Measurements from ENCODE around the gene DCST1. TPM values are rescaled to one million over a fixed set of nuclear protein-coding genes. Genes with fewer than 3 reads are reported as not detected.

Gene DCST1
- total RNA-seq, 2 donors from 2014 or later: not detected

DNA sequence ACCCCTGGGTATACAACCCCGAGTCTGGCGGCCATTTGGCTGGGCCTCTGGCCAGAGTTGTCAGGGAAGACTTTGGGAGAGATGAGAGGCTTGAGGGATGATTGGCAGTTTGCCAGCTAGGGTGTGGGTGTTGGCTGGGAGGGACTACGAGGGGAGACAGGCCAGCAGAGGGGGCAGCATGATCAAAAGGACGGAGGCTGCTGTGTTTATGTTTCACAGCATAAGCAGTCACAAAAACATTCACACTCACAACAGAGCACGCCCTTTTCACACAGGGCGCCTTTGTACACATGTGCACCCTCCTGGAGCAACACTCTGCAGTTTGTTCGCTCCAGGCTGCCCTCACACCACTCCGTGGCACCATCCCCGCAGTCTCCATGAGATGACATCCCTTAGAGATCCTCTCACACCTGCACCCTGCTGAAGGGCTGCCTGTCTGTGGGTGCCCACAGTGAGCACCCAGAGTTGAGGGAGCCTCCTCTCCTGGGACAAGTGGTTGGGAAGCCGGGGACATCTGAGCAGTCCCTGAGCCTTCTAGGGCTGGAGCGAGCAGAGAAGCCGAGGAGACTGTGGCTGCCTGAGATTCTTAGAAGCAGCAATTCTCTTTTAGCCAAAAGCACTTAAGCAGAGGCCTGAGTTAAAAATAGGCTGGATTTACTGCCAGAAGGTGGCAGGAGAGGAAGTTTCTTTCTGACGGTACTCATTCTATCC, 60.4 kb downstream of the DCST1 start:
- H3K4me1 Mint-ChIP-seq: no peaks in the 10 kb centered on the region
- peak; percentile 32 for ATAC-seq (replicated peaks)
- no peaks in the 10 kb centered on the region for H3K36me3 Mint-ChIP-seq (ENCODE audit: low read depth)
- peaks cover 5% of the 10 kb centered on the region for H3K27me3 Mint-ChIP-seq
- H3K9me3 Mint-ChIP-seq: no peaks in the 10 kb centered on the region
- no peak overlapping the region for H3K4me3 Mint-ChIP-seq
- H3K27ac Mint-ChIP-seq: no peak overlapping the region

DNA sequence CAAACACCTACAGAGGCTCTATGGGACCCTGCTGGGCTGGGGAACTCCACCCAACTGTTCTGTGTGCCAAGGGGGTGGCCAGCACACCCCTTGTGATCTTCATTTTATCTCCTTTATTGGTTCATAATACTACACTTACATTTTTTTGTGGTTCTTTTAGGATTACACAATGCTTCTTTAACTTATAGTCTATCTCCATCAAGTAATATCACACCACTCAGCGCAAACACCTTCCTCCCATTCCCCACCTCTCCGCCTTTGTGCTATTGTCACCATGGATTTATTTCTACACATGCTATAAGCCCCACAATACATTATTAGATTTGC, 61.0 kb downstream of the DCST1 start:
- no peak for ATAC-seq (replicated peaks)
- Mint-ChIP-seq H3K9me3 (no peaks in the 10 kb centered on the region), H3K27ac (no peak overlapping the region), H3K36me3 (ENCODE audit: low read depth) (no peaks in the 10 kb centered on the region), H3K4me3 (no peak overlapping the region), H3K4me1 (no peaks in the 10 kb centered on the region), H3K27me3 (peaks cover 5% of the 10 kb centered on the region)

DNA sequence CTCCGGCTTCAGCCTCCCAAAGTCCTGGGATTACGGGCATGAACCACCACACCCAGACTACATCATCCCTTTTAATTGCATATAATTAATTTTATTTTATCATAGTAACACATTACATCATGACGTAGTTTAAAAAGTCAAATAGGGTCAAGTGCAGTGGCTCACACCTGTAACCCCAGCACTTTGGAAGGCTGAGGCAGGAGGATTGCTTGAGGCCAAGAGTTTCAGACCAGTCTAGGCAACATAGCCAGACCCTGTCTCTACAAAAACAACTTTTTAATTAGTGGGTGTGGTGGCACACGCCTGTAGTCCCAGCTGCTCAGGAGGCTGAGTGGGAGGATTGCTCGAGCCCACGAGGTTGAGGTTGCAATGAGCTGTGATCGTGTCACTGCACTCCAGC, 65.7 kb downstream of the DCST1 start:
- no peak overlapping the region for H3K4me3 Mint-ChIP-seq
- peaks cover 5% of the 10 kb centered on the region for H3K27me3 Mint-ChIP-seq
- no peak overlapping the region for H3K27ac Mint-ChIP-seq
- H3K4me1 Mint-ChIP-seq: no peaks in the 10 kb centered on the region
- no peaks in the 10 kb centered on the region for H3K9me3 Mint-ChIP-seq
- no peak for ATAC-seq (replicated peaks)
- H3K36me3 Mint-ChIP-seq (ENCODE audit: low read depth): no peaks in the 10 kb centered on the region

Other genes with a start within 250 kb of the DCST1 start
- under 1 TPM; 0.11 to 0.37 TPM for gene KCNN3, start 163.5 kb upstream of the DCST1 start, total RNA-seq
- gene PMVK, start 97.1 kb upstream of the DCST1 start, total RNA-seq: 10 to 100 TPM; 38.6 to 66.9 TPM
- 100 to 1,000 TPM in 1 of 2 donors, 10 to 100 TPM in 1; 61.9 to 118 TPM for gene PBXIP1, start 77.7 kb upstream of the DCST1 start, total RNA-seq
- 10 to 100 TPM; 35.6 to 39.2 TPM for gene PYGO2, start 72.0 kb upstream of the DCST1 start, total RNA-seq
- 10 to 100 TPM; 60.9 to 62.0 TPM for gene SHC1, start 63.1 kb upstream of the DCST1 start, total RNA-seq
- gene CKS1B, start 59.1 kb upstream of the DCST1 start, total RNA-seq: 100 to 1,000 TPM; 162 to 188 TPM
- 10 to 100 TPM; 34.6 to 68.3 TPM for gene FLAD1, start 50.5 kb upstream of the DCST1 start, total RNA-seq
- gene LENEP, start 40.2 kb upstream of the DCST1 start, total RNA-seq: under 1 TPM; 0.77 to 0.97 TPM
- gene ZBTB7B, start 31.0 kb upstream of the DCST1 start, total RNA-seq: 100 to 1,000 TPM in 1 of 2 donors, 10 to 100 TPM in 1; 94.5 to 140 TPM
- 1 to 10 TPM in 1 of 2 donors, under 1 TPM in 1; 0.67 to 2.2 TPM for gene DCST2, start within 50 bp of the DCST1 start, total RNA-seq
- 10 to 100 TPM; 53.2 to 86.6 TPM for gene ADAM15, start 17.5 kb downstream of the DCST1 start, total RNA-seq
- gene EFNA4, start 29.9 kb downstream of the DCST1 start, total RNA-seq: 1 to 10 TPM; 4.6 to 7.0 TPM
- 10 to 100 TPM in 1 of 2 donors, 1 to 10 TPM in 1; 4.1 to 10.8 TPM for gene EFNA3, start 45.0 kb downstream of the DCST1 start, total RNA-seq
- gene EFNA1, start 94.1 kb downstream of the DCST1 start, total RNA-seq: under 1 TPM in 1 of 2 donors, not detected in 1; 0.48 TPM
- 10 to 100 TPM; 42.8 to 47.3 TPM for gene SLC50A1, start 102.0 kb downstream of the DCST1 start, total RNA-seq
- 10 to 100 TPM; 29.4 to 40.6 TPM for gene DPM3, start 106.7 kb downstream of the DCST1 start, total RNA-seq
- 100 to 1,000 TPM; 108 to 166 TPM for gene KRTCAP2, start 139.5 kb downstream of the DCST1 start, total RNA-seq
- 10 to 100 TPM; 10.6 to 16.6 TPM for gene TRIM46, start 140.0 kb downstream of the DCST1 start, total RNA-seq
- 10 to 100 TPM; 11.8 to 26.8 TPM for gene THBS3, start 174.1 kb downstream of the DCST1 start, total RNA-seq
- 10 to 100 TPM; 31.3 to 59.9 TPM for gene MTX1, start 174.9 kb downstream of the DCST1 start, total RNA-seq
- 10 to 100 TPM; 20.7 to 32.1 TPM for gene ENTREP3, start 221.7 kb downstream of the DCST1 start, total RNA-seq
- 100 to 1,000 TPM in 1 of 2 donors, 10 to 100 TPM in 1; 84.0 to 123 TPM for gene SCAMP3, start 228.5 kb downstream of the DCST1 start, total RNA-seq
- gene CLK2, start 239.7 kb downstream of the DCST1 start, total RNA-seq: 100 to 1,000 TPM in 1 of 2 donors, 10 to 100 TPM in 1; 87.7 to 131 TPM
- 1 to 10 TPM; 4.1 to 6.0 TPM for gene HCN3, start 243.6 kb downstream of the DCST1 start, total RNA-seq

Data from activated T-helper 17 cell treated with anti-CD3 and anti-CD28 coated beads, Interleukin-2, amount 50 U/mL, for 72 hours (primary cell).